ENCODE measurements around the gene WWC2.

WWC2 gene

DNA sequence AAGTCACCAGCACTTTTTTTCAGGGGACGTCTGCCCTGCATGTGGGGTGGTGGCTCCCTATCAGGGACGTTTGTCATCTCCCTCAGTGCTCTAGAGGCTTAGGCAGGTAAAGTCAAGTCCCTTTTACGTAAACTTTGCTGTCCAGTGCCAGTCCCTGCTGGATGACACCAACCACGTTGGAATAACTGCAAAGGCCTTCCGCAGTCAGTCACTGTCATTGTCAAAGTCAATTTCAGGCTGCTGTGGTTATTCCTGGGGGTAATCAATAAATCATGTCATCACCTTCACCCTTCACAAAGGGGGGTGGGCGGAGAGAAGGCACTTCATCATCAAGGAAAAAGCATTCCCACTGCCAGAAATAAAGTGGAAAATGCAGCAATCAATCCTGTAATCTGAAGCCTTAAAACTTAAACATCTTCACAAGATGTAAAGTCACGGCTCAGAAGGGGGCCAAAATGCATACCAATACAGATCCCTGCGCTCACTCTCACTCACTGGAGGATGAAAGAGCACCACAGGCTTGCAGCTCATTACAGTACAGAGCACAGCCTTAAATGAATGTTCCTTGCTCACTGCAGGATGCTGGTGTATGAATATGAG lies 164.8 kb downstream of the WWC2 start:
- TF ChIP-seq, protein P1, sequence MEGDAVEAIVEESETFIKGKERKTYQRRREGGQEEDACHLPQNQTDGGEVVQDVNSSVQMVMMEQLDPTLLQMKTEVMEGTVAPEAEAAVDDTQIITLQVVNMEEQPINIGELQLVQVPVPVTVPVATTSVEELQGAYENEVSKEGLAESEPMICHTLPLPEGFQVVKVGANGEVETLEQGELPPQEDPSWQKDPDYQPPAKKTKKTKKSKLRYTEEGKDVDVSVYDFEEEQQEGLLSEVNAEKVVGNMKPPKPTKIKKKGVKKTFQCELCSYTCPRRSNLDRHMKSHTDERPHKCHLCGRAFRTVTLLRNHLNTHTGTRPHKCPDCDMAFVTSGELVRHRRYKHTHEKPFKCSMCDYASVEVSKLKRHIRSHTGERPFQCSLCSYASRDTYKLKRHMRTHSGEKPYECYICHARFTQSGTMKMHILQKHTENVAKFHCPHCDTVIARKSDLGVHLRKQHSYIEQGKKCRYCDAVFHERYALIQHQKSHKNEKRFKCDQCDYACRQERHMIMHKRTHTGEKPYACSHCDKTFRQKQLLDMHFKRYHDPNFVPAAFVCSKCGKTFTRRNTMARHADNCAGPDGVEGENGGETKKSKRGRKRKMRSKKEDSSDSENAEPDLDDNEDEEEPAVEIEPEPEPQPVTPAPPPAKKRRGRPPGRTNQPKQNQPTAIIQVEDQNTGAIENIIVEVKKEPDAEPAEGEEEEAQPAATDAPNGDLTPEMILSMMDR (conservative IDR thresholded peaks at IDR 0.05): no peak
- no peak for TF ChIP-seq ZFX (IDR thresholded peaks at IDR 0.05)
- no peak overlapping the region for H3K27ac ChIP-seq

DNA sequence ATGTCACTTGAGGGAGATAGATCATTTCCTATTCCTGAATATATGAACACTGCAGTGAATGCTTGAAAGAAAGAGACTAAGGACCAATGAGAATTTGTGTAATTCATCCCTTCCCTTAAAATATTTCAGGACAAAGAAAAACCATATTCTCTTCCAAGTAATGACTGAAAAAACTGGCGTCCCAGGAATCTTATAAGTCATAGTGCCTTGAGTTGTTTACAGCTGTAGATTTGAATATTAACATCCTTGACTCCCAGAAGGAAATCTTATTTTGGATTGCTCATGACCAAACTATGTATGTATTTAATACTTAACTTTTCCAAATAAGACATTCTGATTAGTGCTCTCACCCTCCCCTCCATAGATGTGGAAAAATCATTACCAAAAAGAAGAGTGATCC lies 165.6 kb downstream of the WWC2 start:
- TF ChIP-seq ZFX (IDR thresholded peaks at IDR 0.05): no peak
- TF ChIP-seq, protein P1 (conservative IDR thresholded peaks at IDR 0.05): no peak
- no peak overlapping the region for H3K27ac ChIP-seq

DNA sequence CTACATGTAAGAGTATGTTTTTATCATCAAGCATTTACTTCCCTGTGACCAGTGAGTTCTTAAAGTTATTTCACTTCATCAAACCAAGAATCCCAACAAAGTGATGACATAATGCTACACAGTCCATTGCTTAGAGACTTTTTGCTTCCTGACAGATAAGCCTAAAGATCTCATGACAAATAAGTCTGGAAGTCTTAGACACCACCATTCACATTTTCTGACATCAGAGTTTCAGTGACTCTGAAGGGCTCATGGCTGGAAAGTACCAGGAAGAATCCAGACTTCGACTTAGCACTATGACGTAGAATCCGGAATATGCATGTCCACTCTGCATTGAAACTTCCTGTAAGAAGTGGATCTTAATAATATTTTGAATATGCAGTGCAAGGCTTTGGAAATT lies 167.3 kb downstream of the WWC2 start:
- no peak overlapping the region for H3K27ac ChIP-seq
- no peak for TF ChIP-seq ZFX (IDR thresholded peaks at IDR 0.05)
- TF ChIP-seq, protein P1 (conservative IDR thresholded peaks at IDR 0.05): no peak

DNA sequence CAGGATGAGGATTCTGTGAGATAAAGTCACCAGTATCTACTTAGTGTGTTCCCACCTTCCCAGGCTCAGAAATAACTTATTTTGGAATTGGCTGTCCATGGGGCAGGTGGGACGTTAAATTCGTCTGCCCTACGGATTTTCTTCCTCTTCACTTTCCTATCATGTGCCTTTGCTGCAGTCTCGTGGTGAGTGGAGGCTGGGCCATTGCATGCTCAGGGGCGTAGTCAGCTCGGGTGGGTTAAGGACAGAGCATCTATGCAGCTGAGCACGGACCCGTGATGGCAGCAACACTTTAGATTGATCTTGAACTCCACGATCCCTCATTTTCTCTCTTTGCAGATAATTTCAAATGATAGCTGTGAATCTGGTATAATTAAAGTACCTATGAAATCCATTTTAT lies 169.5 kb downstream of the WWC2 start:
- TF ChIP-seq, protein P1 (conservative IDR thresholded peaks at IDR 0.05): no peak
- no peak for TF ChIP-seq ZFX (IDR thresholded peaks at IDR 0.05)
- H3K27ac ChIP-seq: no peak overlapping the region

DNA sequence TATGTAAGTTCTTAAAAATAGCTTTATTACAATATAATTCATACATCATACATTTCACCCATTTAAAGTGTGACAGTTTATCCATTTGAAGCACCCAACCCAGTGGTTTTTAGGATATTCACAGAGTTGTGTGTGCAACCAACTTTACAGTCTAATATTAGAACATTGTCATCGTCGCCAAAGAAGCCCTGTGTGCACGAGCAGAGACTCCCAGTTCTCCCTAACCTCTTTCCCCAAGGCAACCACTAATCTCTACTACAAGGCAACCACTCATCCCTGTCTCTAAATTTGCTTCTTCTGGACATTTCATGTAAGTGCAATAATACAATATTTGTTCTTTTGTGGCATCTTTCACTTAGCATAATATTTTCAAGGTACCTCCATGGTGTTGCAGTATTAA lies 173.3 kb downstream of the WWC2 start:
- TF ChIP-seq, protein P1 (conservative IDR thresholded peaks at IDR 0.05): no peak
- TF ChIP-seq ZFX (IDR thresholded peaks at IDR 0.05): no peak
- H3K27ac ChIP-seq: no peak overlapping the region

DNA sequence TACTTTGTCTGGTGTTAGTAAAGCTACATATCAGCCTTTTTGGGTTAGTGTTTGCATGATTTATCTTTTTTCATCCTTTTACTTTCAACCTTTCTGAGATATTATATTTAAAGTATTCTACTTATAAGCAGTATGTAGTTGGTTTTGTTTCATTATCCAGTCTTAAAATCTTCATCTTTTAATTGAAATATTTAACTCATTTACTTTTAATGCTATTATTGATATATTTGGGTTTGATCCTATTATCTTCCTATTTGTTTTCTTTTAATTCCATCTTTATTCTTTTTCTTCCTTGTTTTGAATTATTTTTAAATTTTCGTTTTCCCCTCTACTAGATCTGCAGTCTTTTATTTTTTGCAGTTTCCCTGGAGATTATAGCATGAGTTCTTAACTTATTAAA lies 177.0 kb downstream of the WWC2 start:
- H3K27ac ChIP-seq: no peak overlapping the region
- TF ChIP-seq, protein P1 (conservative IDR thresholded peaks at IDR 0.05): no peak
- TF ChIP-seq ZFX (IDR thresholded peaks at IDR 0.05): no peak

DNA sequence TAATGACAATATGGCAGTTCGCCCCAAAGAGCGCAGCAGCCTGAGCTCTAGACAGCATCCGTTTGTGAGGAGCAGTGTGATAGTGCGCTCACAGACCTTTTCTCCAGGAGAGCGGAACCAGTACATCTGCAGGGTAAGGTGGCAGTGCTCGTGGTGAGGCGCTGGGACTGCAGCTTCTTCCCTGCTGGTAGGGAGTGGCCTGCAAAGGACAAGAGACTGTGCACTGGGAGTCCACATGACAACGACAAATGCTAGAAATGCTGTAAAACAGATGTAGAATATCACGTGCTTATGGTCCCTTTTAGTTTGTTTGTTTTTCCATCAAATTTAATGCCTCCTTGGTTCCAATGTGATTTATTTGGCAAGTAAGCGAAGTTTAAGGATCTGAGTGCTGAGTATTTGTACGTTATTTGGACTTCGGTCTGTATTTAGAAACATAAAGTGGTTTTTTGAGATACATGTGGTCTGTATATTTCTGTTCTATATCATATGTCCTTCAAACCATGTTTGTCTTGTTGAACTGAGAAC lies 185.3 kb downstream of the WWC2 start:
- no peak overlapping the region for H3K27ac ChIP-seq
- TF ChIP-seq ZFX (IDR thresholded peaks at IDR 0.05): no peak
- TF ChIP-seq, protein P1 (conservative IDR thresholded peaks at IDR 0.05): no peak

All from C4-2B (cell line).